B cell (primary cell): ENCODE measurements around the gene DEFB131A.
"Not testable (repeated sequence)": the region's sequence is repeated elsewhere in the genome, so short reads cannot be mapped to it uniquely, and the experiment has no call there.

Experiments
- EZH2 ChIP-seq: IDR thresholded peaks from 2 replicates; pipeline ENCODE4 v1.6.1; 2012; ENCODE audit warnings: borderline replicate concordance, low read depth, mild to moderate bottlenecking, moderate library complexity, low read length; ENCODE audit not compliant: insufficient read depth, poor library complexity, severe bottlenecking
- TF ChIP-seq, protein P1 (sequence below): fragments of 200-600 bp; IDR thresholded peaks from one replicate; pipeline ENCODE4 v1.8.0; 2022; ENCODE audit warnings: antibody characterized with exemption, mild to moderate bottlenecking

DNA sequence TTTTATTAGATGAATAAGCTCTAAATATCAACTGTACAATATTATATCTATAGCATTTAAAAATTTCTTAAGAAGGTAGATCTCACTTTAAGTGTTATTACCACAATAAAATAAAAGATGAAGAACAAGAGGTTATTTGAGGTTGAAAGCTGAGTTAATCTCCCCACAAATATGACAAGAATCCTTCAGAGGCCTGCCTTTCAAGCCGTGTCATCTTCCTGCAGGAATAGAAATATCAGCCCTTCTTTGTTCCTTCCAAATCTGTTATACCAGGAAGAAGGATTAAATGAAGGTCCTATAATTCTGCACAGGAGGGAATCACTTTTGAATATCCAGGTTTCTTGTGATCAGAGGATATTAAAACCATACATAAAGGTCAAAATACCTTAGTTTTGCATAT is 18.3 kb upstream of the DEFB131A start:
- TF ChIP-seq, protein P1, sequence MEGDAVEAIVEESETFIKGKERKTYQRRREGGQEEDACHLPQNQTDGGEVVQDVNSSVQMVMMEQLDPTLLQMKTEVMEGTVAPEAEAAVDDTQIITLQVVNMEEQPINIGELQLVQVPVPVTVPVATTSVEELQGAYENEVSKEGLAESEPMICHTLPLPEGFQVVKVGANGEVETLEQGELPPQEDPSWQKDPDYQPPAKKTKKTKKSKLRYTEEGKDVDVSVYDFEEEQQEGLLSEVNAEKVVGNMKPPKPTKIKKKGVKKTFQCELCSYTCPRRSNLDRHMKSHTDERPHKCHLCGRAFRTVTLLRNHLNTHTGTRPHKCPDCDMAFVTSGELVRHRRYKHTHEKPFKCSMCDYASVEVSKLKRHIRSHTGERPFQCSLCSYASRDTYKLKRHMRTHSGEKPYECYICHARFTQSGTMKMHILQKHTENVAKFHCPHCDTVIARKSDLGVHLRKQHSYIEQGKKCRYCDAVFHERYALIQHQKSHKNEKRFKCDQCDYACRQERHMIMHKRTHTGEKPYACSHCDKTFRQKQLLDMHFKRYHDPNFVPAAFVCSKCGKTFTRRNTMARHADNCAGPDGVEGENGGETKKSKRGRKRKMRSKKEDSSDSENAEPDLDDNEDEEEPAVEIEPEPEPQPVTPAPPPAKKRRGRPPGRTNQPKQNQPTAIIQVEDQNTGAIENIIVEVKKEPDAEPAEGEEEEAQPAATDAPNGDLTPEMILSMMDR, result not testable (repeated sequence)
- not testable (repeated sequence) for TF ChIP-seq EZH2
